Measurements from ENCODE around the gene PLIN3. TPM values are rescaled to one million over a fixed set of nuclear protein-coding genes. Genes with fewer than 3 reads are reported as not detected.

PLIN3 gene
- total and polyA plus RNA-seq, 9 of the 15 experiments (the other 6 are each of a cell fraction or from before 2014, with no cell fraction given): 7.5 to 75.6 (median 43.1) TPM

DNA sequence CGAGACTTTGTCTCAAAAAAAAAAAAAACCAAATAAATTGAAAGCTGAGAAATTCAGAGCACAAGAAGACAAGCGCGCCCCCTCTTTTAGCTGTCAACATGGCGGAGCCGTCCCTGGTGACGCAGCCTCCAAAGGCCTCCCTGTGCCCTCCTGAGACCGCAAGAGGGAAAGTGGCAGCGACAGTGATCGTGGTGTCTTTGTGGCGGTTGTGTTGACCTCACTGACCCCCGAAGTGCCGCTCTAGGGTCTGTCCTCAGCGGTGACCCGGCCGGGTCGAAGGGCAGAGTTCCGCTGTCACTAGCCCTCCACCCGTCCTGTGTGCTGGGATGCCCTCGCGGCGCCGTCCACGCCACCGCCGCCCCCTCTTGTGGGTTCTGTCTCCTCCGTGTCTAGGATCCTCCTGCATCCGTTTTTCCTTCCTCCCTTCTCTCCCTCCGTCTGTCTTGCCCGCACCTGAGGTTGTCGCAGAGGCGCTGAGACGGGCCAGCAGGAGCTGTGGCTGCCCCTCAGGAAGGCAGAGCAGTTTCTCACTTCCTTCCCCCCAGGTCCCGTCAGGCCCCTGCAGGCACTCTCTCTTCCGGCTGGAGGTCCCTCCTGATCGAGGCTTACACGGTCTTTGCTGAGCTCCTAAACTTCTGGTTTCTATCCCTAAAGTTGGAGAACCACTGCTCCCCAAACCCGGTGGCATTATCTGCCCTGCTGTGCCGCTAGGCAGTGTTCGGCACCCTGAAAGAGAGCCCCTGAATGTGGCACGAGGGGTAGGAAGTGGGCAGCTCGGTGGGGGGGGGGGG is 49.0 kb upstream of the PLIN3 start:
- H3K9me3 ChIP-seq (replicated peaks; ENCODE audit: control insufficient read depth, insufficient read depth, low read depth, low read length): no peaks in the 10 kb centered on the region
- DNase-seq (ENCODE audit: extremely low read depth in 1 of 4, low spot score in 3 of 4): peak in 1 of 4 experiments; percentile 17
- H3K9me1 ChIP-seq (ENCODE audit: control insufficient read depth, insufficient read depth, low read length): peaks cover 3% of the 10 kb centered on the region
- no peak overlapping the region for H3K27ac ChIP-seq (ENCODE audit: extremely low read depth, low read depth, low read length)
- H4K20me1 ChIP-seq (replicated peaks; ENCODE audit: control insufficient read depth, insufficient read depth, low read length): peaks cover 12% of the 10 kb centered on the region; the same call in 1 of the 2 replicates
- H2AFZ ChIP-seq (ENCODE audit: low read depth, low read length): no peak overlapping the region
- WGBS (ENCODE audit: insufficient coverage, low coverage, missing lambda C conversion rate): 96% methylated on average over 20 of the region's 41 CpGs
- FAIRE-seq: no peak
- 0 out of 4 replicates have a peak overlapping the region, but pooled peaks of 1 of the 2 experiments have one; percentile 10 for H3K9ac ChIP-seq (ENCODE audit: insufficient read depth in 1 of 2, low read depth in 2 of 2, low read length in 2 of 2)
- BruUV-seq (replicated peaks): no TSS peak
- CTCF ChIA-PET (ENCODE audit: low intra/inter-chr PET ratio): no interaction called here
- no peak overlapping the region for H3K4me3 ChIP-seq
- H3K27me3 ChIP-seq (ENCODE audit: control insufficient read depth in 2 of 2, insufficient read depth in 2 of 2, low read length in 2 of 2): no peaks in the 10 kb centered on the region
- in situ Hi-C loops (cut with MboI) (no loop called here), intact Hi-C loops (cut with micrococcal nuclease) (no loop called here)
- H3K79me2 ChIP-seq (ENCODE audit: control insufficient read depth, insufficient read depth, low read length): peaks cover 80% of the 10 kb centered on the region
- no peak overlapping the region for H3K4me2 ChIP-seq (ENCODE audit: insufficient read depth, low read length)
- POLR2A ChIA-PET: interaction anchor here (0.7 kb wide), 1 partner anchor 38 kb away, joined by 3 read pairs; no protein-coding TSS in a partner anchor
- peaks cover 85% of the 10 kb centered on the region for H3K36me3 ChIP-seq (ENCODE audit: control insufficient read depth, insufficient read depth, low read length)
- TF ChIP-seq NR2C2 (CRISPR knock-in tag; IDR thresholded peaks at IDR 0.05) (no peak), NR2C2 (tag; IDR thresholded peaks at IDR 0.05) (no peak), L3MBTL2 (IDR thresholded peaks at IDR 0.05) (no peak), RBFOX2 (IDR thresholded peaks at IDR 0.05; ENCODE audit: low read depth, low read length) (peak; percentile 54), POLR2G (IDR thresholded peaks at IDR 0.05; ENCODE audit: low read depth, low read length) (peak; percentile 52; the same call in 1 of the 2 replicates), ZNF146 (CRISPR knock-in tag; IDR thresholded peaks at IDR 0.05; ENCODE audit: unreplicated experiment) (no peak)
- TF ChIP-seq, protein P1, sequence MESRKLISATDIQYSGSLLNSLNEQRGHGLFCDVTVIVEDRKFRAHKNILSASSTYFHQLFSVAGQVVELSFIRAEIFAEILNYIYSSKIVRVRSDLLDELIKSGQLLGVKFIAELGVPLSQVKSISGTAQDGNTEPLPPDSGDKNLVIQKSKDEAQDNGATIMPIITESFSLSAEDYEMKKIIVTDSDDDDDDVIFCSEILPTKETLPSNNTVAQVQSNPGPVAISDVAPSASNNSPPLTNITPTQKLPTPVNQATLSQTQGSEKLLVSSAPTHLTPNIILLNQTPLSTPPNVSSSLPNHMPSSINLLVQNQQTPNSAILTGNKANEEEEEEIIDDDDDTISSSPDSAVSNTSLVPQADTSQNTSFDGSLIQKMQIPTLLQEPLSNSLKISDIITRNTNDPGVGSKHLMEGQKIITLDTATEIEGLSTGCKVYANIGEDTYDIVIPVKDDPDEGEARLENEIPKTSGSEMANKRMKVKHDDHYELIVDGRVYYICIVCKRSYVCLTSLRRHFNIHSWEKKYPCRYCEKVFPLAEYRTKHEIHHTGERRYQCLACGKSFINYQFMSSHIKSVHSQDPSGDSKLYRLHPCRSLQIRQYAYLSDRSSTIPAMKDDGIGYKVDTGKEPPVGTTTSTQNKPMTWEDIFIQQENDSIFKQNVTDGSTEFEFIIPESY (CRISPR knock-in tag; IDR thresholded peaks at IDR 0.05): 0 out of 2 replicates have a peak, but pooled peaks have one; percentile 39
- TF ChIP-seq, protein P2, sequence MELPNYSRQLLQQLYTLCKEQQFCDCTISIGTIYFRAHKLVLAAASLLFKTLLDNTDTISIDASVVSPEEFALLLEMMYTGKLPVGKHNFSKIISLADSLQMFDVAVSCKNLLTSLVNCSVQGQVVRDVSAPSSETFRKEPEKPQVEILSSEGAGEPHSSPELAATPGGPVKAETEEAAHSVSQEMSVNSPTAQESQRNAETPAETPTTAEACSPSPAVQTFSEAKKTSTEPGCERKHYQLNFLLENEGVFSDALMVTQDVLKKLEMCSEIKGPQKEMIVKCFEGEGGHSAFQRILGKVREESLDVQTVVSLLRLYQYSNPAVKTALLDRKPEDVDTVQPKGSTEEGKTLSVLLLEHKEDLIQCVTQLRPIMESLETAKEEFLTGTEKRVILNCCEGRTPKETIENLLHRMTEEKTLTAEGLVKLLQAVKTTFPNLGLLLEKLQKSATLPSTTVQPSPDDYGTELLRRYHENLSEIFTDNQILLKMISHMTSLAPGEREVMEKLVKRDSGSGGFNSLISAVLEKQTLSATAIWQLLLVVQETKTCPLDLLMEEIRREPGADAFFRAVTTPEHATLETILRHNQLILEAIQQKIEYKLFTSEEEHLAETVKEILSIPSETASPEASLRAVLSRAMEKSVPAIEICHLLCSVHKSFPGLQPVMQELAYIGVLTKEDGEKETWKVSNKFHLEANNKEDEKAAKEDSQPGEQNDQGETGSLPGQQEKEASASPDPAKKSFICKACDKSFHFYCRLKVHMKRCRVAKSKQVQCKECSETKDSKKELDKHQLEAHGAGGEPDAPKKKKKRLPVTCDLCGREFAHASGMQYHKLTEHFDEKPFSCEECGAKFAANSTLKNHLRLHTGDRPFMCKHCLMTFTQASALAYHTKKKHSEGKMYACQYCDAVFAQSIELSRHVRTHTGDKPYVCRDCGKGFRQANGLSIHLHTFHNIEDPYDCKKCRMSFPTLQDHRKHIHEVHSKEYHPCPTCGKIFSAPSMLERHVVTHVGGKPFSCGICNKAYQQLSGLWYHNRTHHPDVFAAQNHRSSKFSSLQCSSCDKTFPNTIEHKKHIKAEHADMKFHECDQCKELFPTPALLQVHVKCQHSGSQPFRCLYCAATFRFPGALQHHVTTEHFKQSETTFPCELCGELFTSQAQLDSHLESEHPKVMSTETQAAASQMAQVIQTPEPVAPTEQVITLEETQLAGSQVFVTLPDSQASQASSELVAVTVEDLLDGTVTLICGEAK (IDR thresholded peaks at IDR 0.05): no peak
- TF ChIP-seq, protein P2 (CRISPR knock-in tag; IDR thresholded peaks at IDR 0.05): no peak
- H3K4me1 ChIP-seq (replicated peaks in 1 of 2; ENCODE audit: control insufficient read depth in 2 of 2, insufficient read depth in 2 of 2, low read length in 2 of 2): peaks cover 14 to 29% of the 10 kb centered on the region in 2 experiments
- no peak for ATAC-seq

Measured in K562 (cell line).